ENCODE data around the gene CENPF. TPM values are rescaled to one million over a fixed set of nuclear protein-coding genes. Genes with fewer than 3 reads are reported as not detected.

Gene CENPF
- total RNA-seq, 1 experiment from 2014 or later, result 156 TPM

- Histone ChIP-seq H3K79me2 (ENCODE audit: low read depth) (no peaks in the 10 kb centered on the region), H3K27me3 (ENCODE audit: insufficient read depth, low read depth) (no peaks in the 10 kb centered on the region), H3K36me3 (ENCODE audit: low read depth) (no peaks in the 10 kb centered on the region), H2AFZ (no peak overlapping the region), H3K27ac (0 out of 2 replicates have a peak overlapping the region, but pooled peaks have one; percentile 40), H3K9me2 (ENCODE audit: insufficient read depth) (no peaks in the 10 kb centered on the region), H4K20me1 (ENCODE audit: insufficient read depth) (no peaks in the 10 kb centered on the region), H3K4me2 (no peak overlapping the region), H3K4me1 (replicated peaks; ENCODE audit: insufficient read depth) (peaks cover 37% of the 10 kb centered on the region), H3F3A (ENCODE audit: insufficient read depth, low read depth) (peaks cover 11% of the 10 kb centered on the region; the same call in 1 of the 2 replicates), H3K4me3 (no peak overlapping the region), H3K9me3 (ENCODE audit: insufficient read depth, low read depth) (peaks cover 3% of the 10 kb centered on the region; the same call in 1 of the 2 replicates)
- POLR2A ChIA-PET (ENCODE audit: unreplicated experiment), result interaction anchor here (0.6 kb wide), 1 partner anchor 70 kb away, joined by 5 read pairs; no protein-coding TSS in a partner anchor
- CTCF ChIA-PET, result no interaction called here
- intact Hi-C loops (cut with micrococcal nuclease; ENCODE audit: unreplicated experiment), result no loop called here
- TF ChIP-seq EZH2 (IDR thresholded peaks at IDR 0.05; ENCODE audit: low read depth) (no peak), CTCF (conservative IDR thresholded peaks at IDR 0.05) (no peak)
- DNase-seq, result no peak
- no TSS peak for BruUV-seq (replicated peaks)
Observed at GRCh38 chr1:214567481-214567980, 35.5 kb upstream of the CENPF start.

GRCh38 chr1:214568328-214568727 lies 34.7 kb upstream of the CENPF start:
- H3K4me2 ChIP-seq, result no peak overlapping the region
- POLR2A ChIA-PET (ENCODE audit: unreplicated experiment), result interaction anchor here (0.6 to 0.7 kb wide), 3 partner anchors 16 to 105 kb away, joined by 3 to 9 read pairs (median 5); no protein-coding TSS in a partner anchor

GRCh38 chr1:214569357-214570004 lies 33.5 kb upstream of the CENPF start:
- Histone ChIP-seq H3K27ac (no peak overlapping the region), H3K4me2 (peak overlapping the region; percentile 24; the same call in 1 of the 2 replicates)

More at GRCh38 chr1:214568328-214568727, 34.7 kb upstream of the CENPF start:
- Histone ChIP-seq H3K4me1 (replicated peaks; ENCODE audit: insufficient read depth) (peaks cover 40% of the 10 kb centered on the region), H4K20me1 (ENCODE audit: insufficient read depth) (no peaks in the 10 kb centered on the region), H3K79me2 (ENCODE audit: low read depth) (no peaks in the 10 kb centered on the region), H3F3A (ENCODE audit: insufficient read depth, low read depth) (peaks cover 11% of the 10 kb centered on the region; the same call in 1 of the 2 replicates), H3K27ac (no peak overlapping the region), H3K9me3 (ENCODE audit: insufficient read depth, low read depth) (peaks cover 3% of the 10 kb centered on the region; the same call in 1 of the 2 replicates), H3K36me3 (ENCODE audit: low read depth) (no peaks in the 10 kb centered on the region), H3K4me3 (no peak overlapping the region), H3K27me3 (ENCODE audit: insufficient read depth, low read depth) (no peaks in the 10 kb centered on the region), H2AFZ (no peak overlapping the region), H3K9me2 (ENCODE audit: insufficient read depth) (no peaks in the 10 kb centered on the region)
- BruUV-seq (replicated peaks), result no TSS peak
- no peak for DNase-seq
- intact Hi-C loops (cut with micrococcal nuclease; ENCODE audit: unreplicated experiment), result no loop called here
- no peak for TF ChIP-seq EZH2 (IDR thresholded peaks at IDR 0.05; ENCODE audit: low read depth)
- TF ChIP-seq CTCF (conservative IDR thresholded peaks at IDR 0.05), result no peak
- CTCF ChIA-PET, result no interaction called here

More at GRCh38 chr1:214569357-214570004, 33.5 kb upstream of the CENPF start:
- Histone ChIP-seq H3K4me3 (no peak overlapping the region), H3F3A (ENCODE audit: insufficient read depth, low read depth) (peaks cover 19% of the 10 kb centered on the region), H3K27me3 (ENCODE audit: insufficient read depth, low read depth) (no peaks in the 10 kb centered on the region), H4K20me1 (ENCODE audit: insufficient read depth) (no peaks in the 10 kb centered on the region), H3K79me2 (ENCODE audit: low read depth) (no peaks in the 10 kb centered on the region), H3K9me3 (ENCODE audit: insufficient read depth, low read depth) (peaks cover 3% of the 10 kb centered on the region; the same call in 1 of the 2 replicates), H3K4me1 (replicated peaks; ENCODE audit: insufficient read depth) (peaks cover 51% of the 10 kb centered on the region), H3K9me2 (ENCODE audit: insufficient read depth) (no peaks in the 10 kb centered on the region), H2AFZ (no peak overlapping the region), H3K36me3 (ENCODE audit: low read depth) (no peaks in the 10 kb centered on the region)
- POLR2A ChIA-PET (ENCODE audit: unreplicated experiment), result interaction anchor here (0.6 kb wide), 1 partner anchor 18 kb away, joined by 3 read pairs; no protein-coding TSS in a partner anchor
- CTCF ChIA-PET, result no interaction called here
- intact Hi-C loops (cut with micrococcal nuclease; ENCODE audit: unreplicated experiment), result no loop called here
- no peak for DNase-seq
- no peak for TF ChIP-seq EZH2 (IDR thresholded peaks at IDR 0.05; ENCODE audit: low read depth)
- TF ChIP-seq CTCF (conservative IDR thresholded peaks at IDR 0.05), result no peak
- no TSS peak for BruUV-seq (replicated peaks)

Measured in PC-9 (cell line).